ENCODE measurements around the gene SSB. TPM values are rescaled to one million over a fixed set of nuclear protein-coding genes. Genes with fewer than 3 reads are reported as not detected.
"Not testable (repeated sequence)": the region's sequence is repeated elsewhere in the genome, so short reads cannot be mapped to it uniquely, and the experiment has no call there.

Gene SSB
- total RNA-seq, 1 donor: 94.1 TPM

DNA sequence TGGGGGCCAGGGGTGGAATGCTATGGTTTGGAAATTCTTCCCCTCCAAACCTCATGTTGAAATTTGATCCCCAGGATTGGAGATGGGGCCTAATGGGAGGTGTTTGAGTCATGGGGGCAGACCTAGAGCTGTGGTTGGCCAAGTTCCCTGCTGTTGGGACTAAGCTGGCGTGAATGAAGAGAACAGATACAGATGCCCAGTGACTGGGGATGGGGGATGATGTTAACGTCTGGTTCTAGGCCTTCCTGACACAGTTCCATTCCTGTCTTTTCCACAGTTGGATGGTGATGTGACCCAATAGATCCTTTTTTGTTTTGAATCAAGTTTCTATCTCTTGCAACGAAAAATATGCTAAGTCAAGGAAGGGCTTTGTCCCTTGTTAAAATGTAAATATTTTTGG, 41.3 kb upstream of the SSB start:
- no peak for DNase-seq (ENCODE audit: insufficient read length, low spot score, missing footprints)

DNA sequence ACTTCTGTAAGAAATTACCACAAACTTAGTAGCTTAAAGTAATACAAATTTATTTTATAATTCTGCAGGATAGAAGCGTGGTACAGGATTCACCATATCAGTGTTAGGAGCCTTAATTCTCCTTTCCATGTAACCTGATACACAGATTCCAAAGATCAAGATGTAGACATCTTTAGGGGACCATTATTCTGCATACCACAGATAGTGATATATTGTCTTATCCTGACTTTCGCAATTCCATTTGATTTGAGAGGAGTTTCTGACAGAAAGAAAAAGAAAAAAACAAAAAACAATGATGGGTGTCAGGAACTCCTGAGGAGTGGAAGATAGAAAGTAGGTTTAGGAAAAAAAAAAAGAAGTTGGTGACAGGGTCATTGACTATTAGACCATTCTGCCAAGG, 40.9 kb upstream of the SSB start:
- Histone ChIP-seq H3K4me2 (ENCODE audit: insufficient read depth, low read length) (no peak overlapping the region), H4K20me1 (ENCODE audit: insufficient read depth, low read length) (no peaks in the 10 kb centered on the region), H3K27ac (ENCODE audit: low read depth, low read length) (no peak overlapping the region), H3K4me1 (ENCODE audit: insufficient read depth, low read length) (no peaks in the 10 kb centered on the region), H3K79me2 (ENCODE audit: insufficient read depth, low read length) (no peaks in the 10 kb centered on the region), H3K27me3 (ENCODE audit: insufficient read depth, low read length) (no peaks in the 10 kb centered on the region), H3K36me3 (ENCODE audit: insufficient read depth, low read length) (no peaks in the 10 kb centered on the region), H3K9me3 (ENCODE audit: low read depth, low read length) (peaks cover 2% of the 10 kb centered on the region), H3K4me3 (ENCODE audit: insufficient read depth, low read length) (no peak overlapping the region), H2AFZ (ENCODE audit: low read length) (no peak overlapping the region)
- no peak for DNase-seq (ENCODE audit: insufficient read length, low spot score, missing footprints)
- TF ChIP-seq, protein P1, sequence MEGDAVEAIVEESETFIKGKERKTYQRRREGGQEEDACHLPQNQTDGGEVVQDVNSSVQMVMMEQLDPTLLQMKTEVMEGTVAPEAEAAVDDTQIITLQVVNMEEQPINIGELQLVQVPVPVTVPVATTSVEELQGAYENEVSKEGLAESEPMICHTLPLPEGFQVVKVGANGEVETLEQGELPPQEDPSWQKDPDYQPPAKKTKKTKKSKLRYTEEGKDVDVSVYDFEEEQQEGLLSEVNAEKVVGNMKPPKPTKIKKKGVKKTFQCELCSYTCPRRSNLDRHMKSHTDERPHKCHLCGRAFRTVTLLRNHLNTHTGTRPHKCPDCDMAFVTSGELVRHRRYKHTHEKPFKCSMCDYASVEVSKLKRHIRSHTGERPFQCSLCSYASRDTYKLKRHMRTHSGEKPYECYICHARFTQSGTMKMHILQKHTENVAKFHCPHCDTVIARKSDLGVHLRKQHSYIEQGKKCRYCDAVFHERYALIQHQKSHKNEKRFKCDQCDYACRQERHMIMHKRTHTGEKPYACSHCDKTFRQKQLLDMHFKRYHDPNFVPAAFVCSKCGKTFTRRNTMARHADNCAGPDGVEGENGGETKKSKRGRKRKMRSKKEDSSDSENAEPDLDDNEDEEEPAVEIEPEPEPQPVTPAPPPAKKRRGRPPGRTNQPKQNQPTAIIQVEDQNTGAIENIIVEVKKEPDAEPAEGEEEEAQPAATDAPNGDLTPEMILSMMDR (IDR thresholded peaks at IDR 0.05; ENCODE audit: extremely low read depth, low read depth, low read length): no peak

More for the DNA sequence above, 41.3 kb upstream of the SSB start:
- Histone ChIP-seq H3K79me2 (ENCODE audit: insufficient read depth, low read length) (no peaks in the 10 kb centered on the region), H2AFZ (ENCODE audit: low read length) (no peak overlapping the region), H3K4me3 (ENCODE audit: insufficient read depth, low read length) (no peak overlapping the region), H3K4me1 (ENCODE audit: insufficient read depth, low read length) (no peaks in the 10 kb centered on the region), H3K4me2 (ENCODE audit: insufficient read depth, low read length) (no peak overlapping the region), H3K27me3 (ENCODE audit: insufficient read depth, low read length) (no peaks in the 10 kb centered on the region), H4K20me1 (ENCODE audit: insufficient read depth, low read length) (no peaks in the 10 kb centered on the region), H3K27ac (ENCODE audit: low read depth, low read length) (no peak overlapping the region), H3K9me3 (ENCODE audit: low read depth, low read length) (peaks cover 1% of the 10 kb centered on the region), H3K36me3 (ENCODE audit: insufficient read depth, low read length) (no peaks in the 10 kb centered on the region)
- TF ChIP-seq, protein P1 (IDR thresholded peaks at IDR 0.05; ENCODE audit: extremely low read depth, low read depth, low read length): no peak

DNA sequence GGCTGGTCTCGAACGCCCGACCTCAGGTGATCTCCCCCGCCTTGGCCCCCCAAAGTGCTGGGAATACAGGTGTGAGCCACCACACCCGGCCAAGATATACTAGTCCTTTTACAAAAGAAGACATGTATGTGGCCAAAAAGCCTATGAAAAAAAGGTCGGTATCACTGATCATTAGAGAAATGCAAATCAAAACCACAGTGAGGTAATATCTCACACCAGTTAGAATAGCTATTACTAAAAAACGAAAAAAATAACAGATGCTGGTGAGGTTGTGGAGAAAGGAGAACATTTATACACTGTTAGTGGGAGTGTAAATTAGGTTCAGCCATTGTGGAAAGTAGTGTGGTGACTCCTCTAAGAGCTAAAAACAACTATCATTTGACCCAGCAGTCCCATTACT, 38.7 kb upstream of the SSB start:
- no peak overlapping the region for H3K4me2 ChIP-seq (ENCODE audit: insufficient read depth, low read length)
- no peak overlapping the region for H3K4me3 ChIP-seq (ENCODE audit: insufficient read depth, low read length)
- no peak for DNase-seq (ENCODE audit: insufficient read length, low spot score, missing footprints)
- no peak overlapping the region for H2AFZ ChIP-seq (ENCODE audit: low read length)
- peaks cover 2% of the 10 kb centered on the region for H3K9me3 ChIP-seq (ENCODE audit: low read depth, low read length)
- H3K79me2 ChIP-seq (ENCODE audit: insufficient read depth, low read length): no peaks in the 10 kb centered on the region
- TF ChIP-seq, protein P1 (IDR thresholded peaks at IDR 0.05; ENCODE audit: extremely low read depth, low read depth, low read length): no peak
- H3K4me1 ChIP-seq (ENCODE audit: insufficient read depth, low read length): no peaks in the 10 kb centered on the region
- H3K36me3 ChIP-seq (ENCODE audit: insufficient read depth, low read length): no peaks in the 10 kb centered on the region
- no peak overlapping the region for H3K27ac ChIP-seq (ENCODE audit: low read depth, low read length)
- no peaks in the 10 kb centered on the region for H3K27me3 ChIP-seq (ENCODE audit: insufficient read depth, low read length)
- no peaks in the 10 kb centered on the region for H4K20me1 ChIP-seq (ENCODE audit: insufficient read depth, low read length)

DNA sequence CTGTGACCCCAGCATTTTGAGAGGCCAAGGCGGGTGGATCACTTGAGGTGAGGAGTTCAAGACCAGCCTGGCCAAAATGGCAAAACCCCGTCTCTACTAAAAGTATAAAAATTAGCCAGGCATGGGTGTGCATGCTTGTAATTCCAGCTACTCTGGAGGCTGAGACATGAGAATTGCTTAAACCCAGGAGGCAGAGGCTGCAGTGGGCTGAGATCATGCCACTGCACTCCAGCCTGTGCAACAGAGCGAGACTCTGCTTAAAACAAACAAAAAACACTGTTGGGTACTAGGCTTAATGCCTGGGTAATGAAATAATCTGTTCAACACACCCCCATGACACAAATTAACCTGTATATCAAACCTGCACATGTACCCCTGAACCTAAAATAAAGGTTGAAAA, 37.9 kb upstream of the SSB start:
- not testable (repeated sequence) for H3K36me3 ChIP-seq (ENCODE audit: insufficient read depth, low read length)

More for the DNA sequence above, 37.9 kb upstream of the SSB start:
- H3K79me2 ChIP-seq (ENCODE audit: insufficient read depth, low read length); DNase-seq (ENCODE audit: insufficient read length, low spot score, missing footprints); H3K4me2 ChIP-seq (ENCODE audit: insufficient read depth, low read length); H3K4me3 ChIP-seq (ENCODE audit: insufficient read depth, low read length); H3K4me1 ChIP-seq (ENCODE audit: insufficient read depth, low read length); H2AFZ ChIP-seq (ENCODE audit: low read length); H3K27me3 ChIP-seq (ENCODE audit: insufficient read depth, low read length); H3K9me3 ChIP-seq (ENCODE audit: low read depth, low read length); H4K20me1 ChIP-seq (ENCODE audit: insufficient read depth, low read length); H3K27ac ChIP-seq (ENCODE audit: low read depth, low read length): not testable (repeated sequence)

Measured in osteoblast (primary cell).